ENCODE data around the gene BLID. TPM values are rescaled to one million over a fixed set of nuclear protein-coding genes. Genes with fewer than 3 reads are reported as not detected.

BLID gene
- total and polyA plus RNA-seq, 2 of the 8 experiments (the other 6 are each of a cell fraction or from before 2014, with no cell fraction given): not detected

DNA sequence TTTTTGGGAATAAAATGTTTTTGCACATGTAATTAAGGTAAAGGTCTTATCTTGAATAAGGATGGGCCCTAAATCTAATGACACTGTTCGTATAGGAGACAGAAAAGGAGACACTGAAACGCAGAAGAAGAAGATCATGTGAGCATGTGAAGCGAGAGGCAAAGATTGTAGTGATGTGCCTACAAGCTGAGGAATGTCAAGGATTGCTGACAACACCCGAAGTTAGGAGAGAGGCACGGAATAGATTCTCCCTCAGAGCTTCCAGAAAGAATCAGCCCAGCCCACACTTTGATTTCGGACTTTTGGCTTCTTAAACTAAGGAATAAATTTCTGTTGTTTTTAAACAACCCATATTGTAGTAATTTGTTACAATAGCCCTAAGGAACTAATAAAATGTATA is 4.1 kb upstream of the BLID start:
- POLR2A ChIA-PET (ENCODE audit: partially characterized antibody): no interaction called here
- 92% methylated on average over 6 of the region's 6 CpGs; no CpG with 5 or more reads in 1 of the 2 experiments for WGBS, 2 experiments (ENCODE audit: extremely low coverage in 1 of 2, insufficient coverage in 1 of 2, insufficient read length in 1 of 2, insufficient replicate concordance in 2 of 2, low coverage in 1 of 2, low lambda C conversion rate in 2 of 2, missing lambda C conversion rate in 1 of 2)
- Histone ChIP-seq H2BK20ac (ENCODE audit: low read length) (no peak overlapping the region), H3K79me2 (ENCODE audit: control insufficient read depth in 1 of 2, insufficient read depth in 2 of 2, low read length in 2 of 2) (no peaks in the 10 kb centered on the region), H4K91ac (replicated peaks; ENCODE audit: insufficient read length, low read length) (no peak overlapping the region), H2AK5ac (ENCODE audit: low read depth, low read length) (no peak overlapping the region), H3K14ac (ENCODE audit: insufficient read length) (no peak overlapping the region), H4K5ac (ENCODE audit: insufficient read length, low read depth, low read length) (no peak overlapping the region), H3K27ac (ENCODE audit: low read depth, low read length) (no peak overlapping the region), H3K9ac (replicated peaks in 1 of 4; ENCODE audit: extremely low read depth in 1 of 4, low read depth in 3 of 4, low read length in 3 of 4) (no peak overlapping the region), H3K56ac (replicated peaks; ENCODE audit: insufficient read length, low read depth, low read length) (no peak overlapping the region), H3K23me2 (ENCODE audit: low read depth, low read length) (no peaks in the 10 kb centered on the region), H2BK5ac (ENCODE audit: low read depth, low read length) (no peak overlapping the region), H3K79me1 (ENCODE audit: low read depth, low read length) (no peaks in the 10 kb centered on the region), H3K27me3 (replicated peaks in 1 of 4; ENCODE audit: control insufficient read depth in 3 of 4, extremely low read depth in 1 of 4, insufficient read depth in 3 of 4, low read length in 3 of 4) (no peaks in the 10 kb centered on the region), H4K8ac (ENCODE audit: extremely low read depth, insufficient read depth, low read length) (no peak overlapping the region), H3K4ac (replicated peaks; ENCODE audit: insufficient read length, low read depth, low read length) (no peak overlapping the region), H3K9me3 (ENCODE audit: insufficient read depth in 2 of 2, low read depth in 1 of 2, low read length in 1 of 2) (no peaks in the 10 kb centered on the region), H2BK12ac (ENCODE audit: low read depth, low read length) (no peak overlapping the region), H3K4me3 (ENCODE audit: extremely low read depth in 1 of 4, insufficient read depth in 2 of 4, low read depth in 3 of 4, low read length in 4 of 4) (no peak overlapping the region), H3K36me3 (ENCODE audit: control insufficient read depth in 2 of 4, insufficient read depth in 4 of 4, low read length in 3 of 4) (no peaks in the 10 kb centered on the region), H3K18ac (ENCODE audit: extremely low read depth, low read length) (no peak overlapping the region), H2BK120ac (replicated peaks; ENCODE audit: low read depth, low read length) (no peak overlapping the region), H2AFZ (ENCODE audit: low read length) (no peak overlapping the region), H3K4me1 (replicated peaks in 1 of 4; ENCODE audit: control insufficient read depth in 3 of 4, insufficient read depth in 4 of 4, low read length in 3 of 4) (peaks cover 0 to 1% (median 0%) of the 10 kb centered on the region in 4 experiments; a peak in 1 of 7 replicates), H3K23ac (ENCODE audit: insufficient read length) (no peak overlapping the region), H3K4me2 (ENCODE audit: insufficient read depth in 1 of 2, low read depth in 2 of 2, low read length in 2 of 2) (no peak overlapping the region), H2BK15ac (ENCODE audit: low read length) (no peak overlapping the region), H4K20me1 (replicated peaks in 1 of 2; ENCODE audit: control insufficient read depth in 1 of 2, insufficient read depth in 2 of 2, low read length in 2 of 2) (no peaks in the 10 kb centered on the region)
- no peak for DNase-seq (ENCODE audit: low read depth in 1 of 2, low spot score in 2 of 2)
- CTCF ChIA-PET (ENCODE audit: partially characterized antibody): no interaction called here
- TF ChIP-seq MAX (IDR thresholded peaks at IDR 0.05): no peak
- TF ChIP-seq EP300 (IDR thresholded peaks at IDR 0.05; ENCODE audit: borderline replicate concordance in 1 of 2, low read depth in 2 of 2, low read length in 2 of 2): no peak
- no peak for TF ChIP-seq USF2 (IDR thresholded peaks at IDR 0.05; ENCODE audit: low read length)
- no peak for TF ChIP-seq E2F6 (IDR thresholded peaks at IDR 0.05)
- TF ChIP-seq SP4 (IDR thresholded peaks at IDR 0.05; ENCODE audit: low read length): no peak
- no peak for FAIRE-seq
